Skeletal muscle tissue (tissue), 4 donors: ENCODE data around the gene WASF3. TPM values are rescaled to one million over a fixed set of nuclear protein-coding genes. Genes with fewer than 3 reads are reported as not detected.

Experiments
- H3K27ac ChIP-seq: one replicate; pipeline ENCODE4 v1.7.0; 2013; ENCODE audit warnings: mild to moderate bottlenecking, low read depth, low read length, inconsistent platforms
- H3K27me3 ChIP-seq, 3 donors: one replicate each; pipeline ENCODE4 v1.7.0; 2013; ENCODE audit warnings: low read length in 3 of 3; ENCODE audit not compliant: control insufficient read depth in 3 of 3, insufficient read depth in 3 of 3
- H3K36me3 ChIP-seq, 3 donors: one replicate each; pipeline ENCODE4 v1.7.0; 2013; ENCODE audit warnings: low read length in 3 of 3; ENCODE audit not compliant: control insufficient read depth in 3 of 3, insufficient read depth in 3 of 3
- H3K4me1 ChIP-seq, 3 donors: one replicate each; pipeline ENCODE4 v1.7.0; 2013; ENCODE audit warnings: low read length in 3 of 3, mild to moderate bottlenecking in 3 of 3; ENCODE audit not compliant: control insufficient read depth in 3 of 3, insufficient read depth in 3 of 3
- H3K4me3 ChIP-seq, 3 donors: one replicate each; pipeline ENCODE4 v1.7.0; 2013; ENCODE audit warnings: low read length in 3 of 3
- H3K9ac ChIP-seq, 3 donors: one replicate each; pipeline ENCODE4 v1.7.0; 2013; ENCODE audit warnings: low read length in 3 of 3, mild to moderate bottlenecking in 3 of 3, moderate library complexity in 2 of 3, low read depth in 1 of 3
- H3K9me3 ChIP-seq, 3 donors: one replicate each; pipeline ENCODE4 v1.7.0; 2013; ENCODE audit warnings: low read length in 3 of 3; ENCODE audit not compliant: control insufficient read depth in 3 of 3
- total RNA-seq: library from RNA; depleted of rRNA; stranded (reverse); fragments of >200 nt; gene quantifications from one replicate; pipeline ENCODE4 v1.2.3, GENCODE V29; 2014
- donor health status: Osteomylitis.

The WASF3 gene
- total RNA-seq, 1 donor from 2014 or later = 4.7 TPM

DNA sequence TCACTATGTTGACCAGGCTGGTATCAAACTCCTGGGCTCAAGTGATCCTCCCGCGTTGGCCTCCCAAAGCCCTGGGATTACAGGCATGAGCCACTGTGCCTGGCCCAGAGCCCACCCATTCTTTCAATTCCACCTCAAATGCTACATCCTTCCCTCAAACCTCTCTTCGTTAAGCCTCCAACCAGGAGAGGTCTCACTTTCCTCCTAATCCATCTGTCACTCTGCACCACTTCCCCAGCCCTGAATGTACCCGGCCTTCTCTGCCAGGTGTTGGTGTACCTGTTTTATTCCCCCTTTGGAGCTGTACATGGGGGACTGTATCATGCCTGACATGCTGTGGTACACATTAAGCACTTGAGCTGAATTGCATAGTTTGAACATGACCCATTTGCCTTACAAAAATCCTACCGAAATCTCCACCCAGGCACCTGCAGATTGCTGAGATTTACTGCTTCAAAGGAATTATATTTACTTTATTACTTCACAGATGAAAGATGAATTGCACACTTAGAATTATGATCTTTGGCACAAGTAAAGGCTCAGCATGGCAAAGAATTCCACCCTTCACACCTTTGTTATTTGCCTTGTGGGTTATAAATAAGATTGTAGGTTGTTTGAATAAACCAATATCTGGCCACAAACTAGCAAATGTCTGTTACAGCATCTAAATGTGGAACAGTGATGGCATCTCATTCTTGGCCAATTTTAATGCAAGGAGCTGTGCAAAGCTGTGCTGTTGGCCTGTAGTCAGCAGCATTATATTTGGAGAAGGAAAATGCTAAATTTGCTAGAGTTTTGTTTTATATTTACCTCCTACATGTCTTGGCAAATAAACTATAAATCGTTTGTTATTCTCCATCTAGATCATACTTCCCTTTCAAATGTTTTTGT is 15.6 kb upstream of the WASF3 start:
- H3K27me3 ChIP-seq = peaks cover 0 to 11% (median 8%) of the 10 kb centered on the region in 3 donors
- no peak overlapping the region for H3K27ac ChIP-seq
- H3K9me3 ChIP-seq = no peaks in the 10 kb centered on the region

GRCh38 chr13:26544707-26545106 is 12.8 kb upstream of the WASF3 start:
- peaks cover 0 to 10% (median 8%) of the 10 kb centered on the region in 3 donors for H3K27me3 ChIP-seq

More for the DNA sequence above, 15.6 kb upstream of the WASF3 start:
- Histone ChIP-seq H3K9ac (no peak overlapping the region), H3K4me1 (peaks cover 0 to 2% (median 0%) of the 10 kb centered on the region in 3 donors), H3K36me3 (no peaks in the 10 kb centered on the region), H3K4me3 (no peak overlapping the region)

DNA sequence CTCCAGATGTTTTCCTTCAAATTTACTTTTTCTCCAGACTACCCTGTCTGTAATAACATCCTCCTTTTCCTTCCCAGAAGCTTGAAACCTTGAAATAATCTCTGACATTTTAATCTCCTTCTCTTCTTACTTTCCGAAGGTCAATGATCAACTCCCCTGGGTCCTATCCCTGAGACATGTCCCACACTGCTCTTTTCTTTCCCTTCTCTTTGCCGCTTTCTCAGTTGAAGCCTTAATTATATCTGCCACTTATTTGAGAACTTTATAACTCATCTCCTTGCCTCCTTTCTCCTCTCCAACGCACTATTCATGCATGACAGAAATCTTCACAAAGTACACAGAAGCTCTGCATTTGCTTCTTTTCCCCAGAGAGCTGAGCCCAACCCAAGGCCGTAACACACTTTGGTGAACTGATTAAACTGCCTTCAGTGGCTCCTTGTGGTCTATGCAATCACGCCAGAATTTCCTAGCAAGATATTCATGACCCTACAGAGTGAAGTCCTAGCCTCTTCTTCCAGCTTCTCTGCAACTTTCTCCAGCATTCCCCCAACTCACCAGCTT is 9.2 kb upstream of the WASF3 start:
- Histone ChIP-seq H3K4me3 (no peak overlapping the region), H3K4me1 (no peaks in the 10 kb centered on the region), H3K9ac (no peak overlapping the region), H3K36me3 (no peaks in the 10 kb centered on the region), H3K27ac (no peak overlapping the region), H3K9me3 (no peaks in the 10 kb centered on the region), H3K27me3 (peaks cover 2 to 8% (median 5%) of the 10 kb centered on the region in 3 donors)

More at GRCh38 chr13:26544707-26545106, 12.8 kb upstream of the WASF3 start:
- H3K27ac ChIP-seq = no peak overlapping the region
- no peak overlapping the region for H3K4me3 ChIP-seq
- no peaks in the 10 kb centered on the region for H3K36me3 ChIP-seq
- no peaks in the 10 kb centered on the region for H3K9me3 ChIP-seq
- peaks cover 0 to 2% (median 0%) of the 10 kb centered on the region in 3 donors for H3K4me1 ChIP-seq
- no peak overlapping the region for H3K9ac ChIP-seq

- Histone ChIP-seq H3K9ac (no peak overlapping the region), H3K4me1 (no peaks in the 10 kb centered on the region), H3K9me3 (no peaks in the 10 kb centered on the region), H3K36me3 (no peaks in the 10 kb centered on the region), H3K4me3 (no peak overlapping the region), H3K27me3 (peaks cover 0 to 6% (median 5%) of the 10 kb centered on the region in 3 donors), H3K27ac (no peak overlapping the region)
Observed at GRCh38 chr13:26549713-26550112, 7.8 kb upstream of the WASF3 start.

DNA sequence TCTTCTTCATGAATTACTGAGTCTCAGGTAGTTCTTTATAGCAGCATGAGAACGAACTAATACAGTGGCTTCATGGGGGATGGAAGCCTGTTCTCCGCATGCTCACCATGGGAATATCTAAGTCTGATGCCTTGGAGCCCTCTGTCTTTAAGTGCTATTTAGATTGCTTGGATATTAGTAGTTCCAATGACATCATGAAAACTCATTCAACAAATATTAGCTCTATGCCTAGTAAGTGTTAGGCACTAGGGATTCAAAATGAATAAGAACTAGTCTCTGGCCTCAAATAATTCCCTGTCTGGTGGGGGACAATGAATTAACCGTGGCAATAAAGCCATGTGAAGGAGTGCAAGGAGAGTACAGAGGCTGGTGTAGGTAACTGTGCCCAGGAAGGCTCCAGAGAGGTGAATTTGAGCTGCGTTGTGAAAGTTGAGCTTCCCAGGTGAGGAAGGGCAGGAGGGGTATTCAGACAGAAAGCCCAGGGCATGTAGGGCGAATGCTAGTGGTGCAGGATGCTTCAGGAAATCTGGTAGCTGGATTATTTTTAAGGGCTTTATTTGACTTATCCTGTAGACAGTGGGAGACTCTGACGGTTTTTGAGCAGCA is 6.1 kb upstream of the WASF3 start:
- H3K4me1 ChIP-seq = no peaks in the 10 kb centered on the region
- no peaks in the 10 kb centered on the region for H3K36me3 ChIP-seq
- H3K27me3 ChIP-seq = peaks cover 0 to 5% (median 4%) of the 10 kb centered on the region in 3 donors
- no peak overlapping the region for H3K9ac ChIP-seq
- H3K27ac ChIP-seq = no peak overlapping the region
- H3K9me3 ChIP-seq = no peaks in the 10 kb centered on the region
- H3K4me3 ChIP-seq = no peak overlapping the region

DNA sequence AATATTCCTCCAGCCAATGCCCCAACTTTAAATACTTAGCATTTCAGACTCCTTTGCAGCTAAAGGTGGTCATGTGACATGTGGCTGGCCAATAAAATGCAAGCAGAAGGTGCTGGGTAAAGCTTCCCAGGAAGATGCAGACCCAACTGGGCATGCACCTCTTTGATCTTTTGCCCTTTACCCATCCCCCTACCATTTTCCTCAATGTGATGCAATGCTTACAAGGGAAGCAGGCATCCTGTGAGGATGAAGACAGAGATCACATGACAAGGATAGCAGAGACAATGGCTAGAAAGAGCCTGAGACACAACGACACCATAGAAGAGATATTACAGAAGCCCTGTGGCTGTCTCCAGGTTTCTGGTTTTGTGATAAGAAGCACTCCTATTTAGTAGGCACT is 2.1 kb upstream of the WASF3 start:
- Histone ChIP-seq H3K27me3 (peaks cover 0 to 7% (median 5%) of the 10 kb centered on the region in 3 donors), H3K4me3 (no peak overlapping the region), H3K9ac (no peak overlapping the region), H3K36me3 (no peaks in the 10 kb centered on the region), H3K4me1 (peaks cover 4 to 7% (median 4%) of the 10 kb centered on the region in 3 donors), H3K9me3 (no peaks in the 10 kb centered on the region), H3K27ac (no peak overlapping the region)

DNA sequence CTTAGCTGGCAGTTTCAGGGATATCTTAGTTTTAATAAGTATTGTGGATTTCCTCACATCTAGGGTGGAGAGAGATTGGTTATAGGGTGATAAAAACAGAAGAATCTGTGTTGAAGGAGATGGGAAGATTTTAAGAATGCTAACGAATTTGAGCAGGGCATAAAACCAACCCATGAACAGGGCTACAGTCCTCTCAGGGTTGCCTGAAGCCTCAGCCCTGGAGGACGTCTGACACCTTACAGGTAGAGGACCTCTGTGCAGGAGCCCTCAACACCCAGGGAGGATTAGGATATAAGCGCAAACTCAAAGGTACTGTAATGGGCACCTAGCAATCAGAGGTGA is 461 bp upstream of the WASF3 start:
- peaks cover 0 to 3% (median 0%) of the 10 kb centered on the region in 3 donors for H3K27me3 ChIP-seq
- peak overlapping the region; percentile 77 to 82 (median 80) for H3K4me3 ChIP-seq
- no peaks in the 10 kb centered on the region for H3K9me3 ChIP-seq
- H3K9ac ChIP-seq = peak overlapping the region; percentile 9 to 64 (median 40)
- H3K4me1 ChIP-seq = peaks cover 4 to 7% (median 4%) of the 10 kb centered on the region in 3 donors
- H3K27ac ChIP-seq = no peak overlapping the region
- H3K36me3 ChIP-seq = no peaks in the 10 kb centered on the region

- Histone ChIP-seq H3K27me3 (peaks cover 0 to 3% (median 0%) of the 10 kb centered on the region in 3 donors), H3K27ac (no peak overlapping the region), H3K36me3 (no peaks in the 10 kb centered on the region), H3K4me3 (peak overlapping the region; percentile 63 to 77 (median 71)), H3K9me3 (no peaks in the 10 kb centered on the region), H3K9ac (peak overlapping the region; percentile 33 to 78 (median 60)), H3K4me1 (peaks cover 4 to 7% (median 4%) of the 10 kb centered on the region in 3 donors)
Observed at GRCh38 chr13:26558074-26558805, 757 bp downstream of the WASF3 start.

DNA sequence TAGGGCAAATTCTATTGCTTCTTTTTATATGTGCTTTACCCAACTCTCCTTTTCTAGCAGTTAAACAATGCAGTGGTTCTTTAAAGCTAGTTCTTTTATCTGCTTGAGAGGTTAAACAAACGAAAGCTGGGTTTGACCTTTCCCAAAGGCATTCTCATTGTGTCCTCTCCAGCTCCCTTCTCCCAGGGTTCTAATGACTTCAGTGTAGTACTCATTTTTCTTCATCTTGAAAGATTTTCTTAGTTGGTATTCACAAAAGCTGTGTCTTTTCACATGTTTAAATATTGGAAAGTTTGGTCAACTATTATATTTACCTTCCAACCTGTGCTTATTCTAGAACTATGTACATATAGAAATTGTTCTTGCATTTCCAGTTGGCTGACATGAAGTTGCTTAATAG is 1.5 kb downstream of the WASF3 start:
- Histone ChIP-seq H3K4me3 (no peak overlapping the region), H3K9ac (no peak overlapping the region), H3K27ac (no peak overlapping the region), H3K4me1 (peaks cover 4 to 7% (median 4%) of the 10 kb centered on the region in 3 donors), H3K36me3 (no peaks in the 10 kb centered on the region), H3K27me3 (peaks cover 0 to 3% (median 0%) of the 10 kb centered on the region in 3 donors), H3K9me3 (no peaks in the 10 kb centered on the region)
